DOHH2 (cell line): ENCODE results near the gene BSND.

Source experiments
- H3F3A ChIP-seq: fragments of 200-600 bp; sonication (generic), shearing (Covaris generic); 2 replicates; pipeline ENCODE4 v1.6.0; 2016; ENCODE audit warnings: antibody characterized with exemption, mild to moderate bottlenecking; ENCODE audit not compliant: control insufficient read depth, insufficient read depth
- H3K27ac ChIP-seq: fragments of 200-600 bp; sonication (generic); 2 replicates; pipeline ENCODE4 v1.5.1; 2014; ENCODE audit warnings: low read depth, mild to moderate bottlenecking, low read length, moderate library complexity
- H3K27me3 ChIP-seq: fragments of 200-600 bp; sonication (generic); 2 replicates; pipeline ENCODE4 v1.6.1; 2014; ENCODE audit warnings: mild to moderate bottlenecking, low read length, mixed read lengths; ENCODE audit not compliant: control insufficient read depth
- H3K36me3 ChIP-seq: fragments of 200-600 bp; sonication (generic); 2 replicates; pipeline ENCODE4 v1.6.1; 2014; ENCODE audit warnings: mild to moderate bottlenecking, low read length, moderate library complexity, mixed read lengths; ENCODE audit not compliant: control insufficient read depth
- H3K4me1 ChIP-seq: fragments of 200-600 bp; sonication (generic); 2 replicates; pipeline ENCODE4 v1.6.1; 2014; ENCODE audit warnings: mild to moderate bottlenecking, low read length, mixed read lengths; ENCODE audit not compliant: control insufficient read depth
- H3K4me2 ChIP-seq: fragments of 200-600 bp; sonication (generic); 2 replicates; pipeline ENCODE4 v1.6.0; 2014; ENCODE audit warnings: mild to moderate bottlenecking, low read length, moderate library complexity
- H3K4me3 ChIP-seq: fragments of 200-600 bp; sonication (generic); 2 replicates; pipeline ENCODE4 v1.5.1; 2014; ENCODE audit warnings: mild to moderate bottlenecking, low read length, mixed read lengths
- H3K79me2 ChIP-seq: fragments of 200-600 bp; sonication (generic); 2 replicates; pipeline ENCODE4 v1.6.1; 2014; ENCODE audit warnings: mild to moderate bottlenecking, low read length, mixed read lengths; ENCODE audit not compliant: control insufficient read depth
- H3K9me2 ChIP-seq: fragments of 200-600 bp; sonication (generic); replicated peaks from 2 replicates; pipeline ENCODE4 v1.6.1; 2014; ENCODE audit warnings: mild to moderate bottlenecking, low read length, mixed read lengths; ENCODE audit not compliant: control insufficient read depth
- H3K9me3 ChIP-seq: fragments of 200-600 bp; sonication (generic); 2 replicates; pipeline ENCODE4 v1.6.1; 2014; ENCODE audit warnings: antibody characterized with exemption, low read length, mixed read lengths; ENCODE audit not compliant: control insufficient read depth, insufficient read depth
- H4K20me1 ChIP-seq: fragments of 200-600 bp; sonication (generic); 2 replicates; pipeline ENCODE4 v1.6.0; 2014; ENCODE audit warnings: low read depth, mild to moderate bottlenecking, antibody characterized with exemption, low read length, moderate library complexity; ENCODE audit not compliant: control insufficient read depth, insufficient read depth
- CTCF ChIP-seq: fragments of 200-600 bp; sonication (generic); IDR thresholded peaks from one replicate; pipeline ENCODE4 v1.5.1; 2014; ENCODE audit warnings: antibody characterized with exemption, mild to moderate bottlenecking, low read depth, low read length; ENCODE audit not compliant: poor library complexity, severe bottlenecking
- EZH2phosphoT487 ChIP-seq: fragments of 200-600 bp; sonication (generic); IDR thresholded peaks from 2 replicates; pipeline ENCODE4 v1.6.1; 2017; ENCODE audit warnings: borderline replicate concordance, mild to moderate bottlenecking, antibody characterized with exemption, low read length, moderate library complexity, mixed read lengths

Gene BSND

GRCh38 chr1:54968551-54968950 lies 30.2 kb upstream of the BSND start:
- Histone ChIP-seq H3K9me3 (no peaks in the 10 kb centered on the region), H3K9me2 (no peaks in the 10 kb centered on the region), H3K36me3 (no peaks in the 10 kb centered on the region), H3F3A (no peaks in the 10 kb centered on the region), H4K20me1 (no peaks in the 10 kb centered on the region), H3K4me2 (no peak overlapping the region), H3K27me3 (peaks cover 3% of the 10 kb centered on the region; the same call in 1 of the 2 replicates), H3K27ac (no peak overlapping the region), H3K4me1 (peaks cover 17% of the 10 kb centered on the region), H3K4me3 (no peak overlapping the region), H3K79me2 (no peaks in the 10 kb centered on the region)
- no peak for TF ChIP-seq CTCF
- TF ChIP-seq EZH2phosphoT487: no peak

DNA sequence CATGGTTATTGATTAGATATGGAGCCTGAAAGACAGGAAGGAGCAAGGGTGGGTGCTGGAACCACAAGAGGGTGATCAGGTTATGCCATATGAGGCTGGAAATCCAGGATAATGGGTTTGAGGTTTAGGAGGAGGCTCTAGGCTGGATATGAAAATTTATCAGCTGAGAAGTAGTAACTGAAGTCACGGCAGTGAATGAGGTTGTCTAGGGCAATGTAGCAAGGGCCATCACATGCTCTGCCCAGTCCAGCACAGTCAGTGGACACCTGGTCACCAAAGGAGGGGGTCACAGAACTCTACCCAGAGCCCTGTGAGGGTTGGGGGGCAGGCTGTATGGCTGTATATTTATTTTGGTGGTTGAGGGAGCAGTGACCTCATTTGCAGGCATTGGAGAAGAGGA lies 28.9 kb upstream of the BSND start:
- Histone ChIP-seq H3K4me1 (peaks cover 17% of the 10 kb centered on the region), H3K27me3 (peaks cover 10% of the 10 kb centered on the region), H3K79me2 (no peaks in the 10 kb centered on the region), H3K36me3 (no peaks in the 10 kb centered on the region), H3K27ac (no peak overlapping the region), H3K9me3 (no peaks in the 10 kb centered on the region), H3K9me2 (no peaks in the 10 kb centered on the region), H3K4me3 (no peak overlapping the region), H3F3A (no peaks in the 10 kb centered on the region), H3K4me2 (no peak overlapping the region), H4K20me1 (no peaks in the 10 kb centered on the region)
- TF ChIP-seq EZH2phosphoT487 (no peak), CTCF (no peak)

- Histone ChIP-seq H3K9me2 (no peaks in the 10 kb centered on the region), H3F3A (no peaks in the 10 kb centered on the region), H4K20me1 (no peaks in the 10 kb centered on the region), H3K9me3 (no peaks in the 10 kb centered on the region), H3K4me1 (peaks cover 9% of the 10 kb centered on the region), H3K79me2 (no peaks in the 10 kb centered on the region), H3K4me3 (no peak overlapping the region), H3K36me3 (no peaks in the 10 kb centered on the region), H3K27me3 (peaks cover 15% of the 10 kb centered on the region), H3K27ac (no peak overlapping the region), H3K4me2 (no peak overlapping the region)
- no peak for TF ChIP-seq EZH2phosphoT487
- TF ChIP-seq CTCF: no peak
Observed at GRCh38 chr1:54970901-54971300, 27.8 kb upstream of the BSND start.
